Stimulated activated CD8-positive, alpha-beta memory T cell treated with anti-CD3 and anti-CD28 coated beads, Interleukin-2, amount 100 ng/mL, for 1 hour (primary cell): ENCODE data around the gene PARM1.

ENCODE experiments used
- DNase-seq, 2 donors: peaks; one replicate each; pipeline ENCODE4 v3.0.0-alpha.2; 2020; ENCODE audit warnings: low read depth in 2 of 2

The PARM1 gene

GRCh38 chr4:75080888-75081287, 148.0 kb downstream of the PARM1 start:
- DNase-seq = no peak

- DNase-seq = no peak
These were observed 148.6 kb downstream of the PARM1 start for GRCh38 chr4:75081561-75081960.

GRCh38 chr4:75087416-75087815, 154.5 kb downstream of the PARM1 start:
- DNase-seq = no peak

GRCh38 chr4:75087865-75088264, 154.9 kb downstream of the PARM1 start:
- DNase-seq = no peak

DNA sequence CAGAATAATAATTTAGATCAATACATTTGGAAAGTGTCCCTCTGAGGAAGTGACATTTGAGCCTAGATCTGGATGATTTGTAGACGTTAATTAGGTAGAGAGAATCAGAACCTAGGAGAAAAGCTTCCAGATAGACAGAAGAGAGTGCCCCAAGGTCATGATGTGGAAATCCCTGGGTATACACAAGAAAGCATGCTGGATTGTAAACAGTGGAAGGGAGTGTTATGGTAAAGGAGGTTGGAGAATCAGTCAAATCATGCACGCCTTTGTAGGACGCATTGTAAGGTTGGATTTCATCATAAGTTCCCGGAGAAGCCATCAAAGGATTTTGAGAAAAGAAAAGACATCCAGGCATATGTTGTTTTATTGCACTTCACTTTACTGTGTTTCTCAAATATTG, 156.3 kb downstream of the PARM1 start:
- no peak for DNase-seq

DNA sequence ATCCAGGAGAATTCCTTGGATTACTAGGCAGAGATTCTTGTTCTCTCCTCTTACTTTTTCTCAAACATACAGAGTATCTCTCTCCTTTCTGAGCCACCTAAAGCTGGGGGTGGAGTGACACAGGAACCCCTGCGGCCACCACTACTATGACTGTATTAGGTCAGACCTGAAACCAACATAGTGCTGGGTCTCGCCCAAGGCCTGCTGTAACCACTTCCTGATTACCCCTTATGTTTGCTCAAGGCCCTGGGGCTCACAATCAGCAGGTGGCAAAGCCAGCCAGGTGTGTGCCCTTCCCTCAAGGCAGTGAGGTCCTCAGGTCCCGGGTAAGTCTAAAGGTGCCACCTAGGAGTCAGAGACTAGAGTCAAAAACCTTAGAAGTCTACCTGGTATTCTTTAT, 166.4 kb downstream of the PARM1 start:
- no peak for DNase-seq
